Osteoblast (primary cell): Measurements from ENCODE around the gene MYL5. TPM values are rescaled to one million over a fixed set of nuclear protein-coding genes. Genes with fewer than 3 reads are reported as not detected.

Experiments used
- DNase-seq: peaks from one replicate; pipeline ENCODE4 v3.0.0; 2011; ENCODE audit warnings: low spot score, mixed read lengths; ENCODE audit not compliant: insufficient read length; ENCODE audit errors: missing footprints
- H2AFZ ChIP-seq: 2 replicates; pipeline ENCODE4 v1.6.0; 2011; ENCODE audit warnings: mild to moderate bottlenecking, low read length
- H3K27ac ChIP-seq: 2 replicates; pipeline ENCODE4 v1.5.1; 2011; ENCODE audit warnings: mild to moderate bottlenecking, low read depth, low read length, moderate library complexity
- H3K27me3 ChIP-seq: 2 replicates; pipeline ENCODE4 v1.6.0; 2012; ENCODE audit warnings: mild to moderate bottlenecking, control low read depth, inconsistent platforms, low read length, moderate library complexity; ENCODE audit not compliant: insufficient read depth
- H3K36me3 ChIP-seq: 2 replicates; pipeline ENCODE4 v1.5.1; 2011; ENCODE audit warnings: mild to moderate bottlenecking, low read length, control low read depth, moderate library complexity; ENCODE audit not compliant: insufficient read depth
- H3K4me1 ChIP-seq: 2 replicates; pipeline ENCODE4 v1.5.1; 2011; ENCODE audit warnings: mild to moderate bottlenecking, low read length, control low read depth, moderate library complexity; ENCODE audit not compliant: insufficient read depth
- H3K4me2 ChIP-seq: 2 replicates; pipeline ENCODE4 v1.6.0; 2011; ENCODE audit warnings: mild to moderate bottlenecking, low read length; ENCODE audit not compliant: insufficient read depth
- H3K4me3 ChIP-seq: fragments of 200-600 bp; sonication (generic); 3 replicates; pipeline ENCODE4 v1.5.1; 2012; ENCODE audit warnings: mild to moderate bottlenecking, low read length, inconsistent platforms; ENCODE audit not compliant: insufficient read depth
- H3K79me2 ChIP-seq: 2 replicates; pipeline ENCODE4 v1.6.0; 2012; ENCODE audit warnings: mild to moderate bottlenecking, low read length, control low read depth, inconsistent platforms; ENCODE audit not compliant: insufficient read depth
- H3K9me3 ChIP-seq: 2 replicates; pipeline ENCODE4 v1.5.1; 2011; ENCODE audit warnings: low read depth, low read length, control low read depth
- H4K20me1 ChIP-seq: 2 replicates; pipeline ENCODE4 v1.6.0; 2012; ENCODE audit warnings: mild to moderate bottlenecking, low read length, control low read depth; ENCODE audit not compliant: insufficient read depth
- total RNA-seq: library from RNA; depleted of rRNA; stranded (reverse); fragments of >200 nt; gene quantifications from 2 replicates; pipeline ENCODE4 v1.2.3, GENCODE V29; 2012
- TF ChIP-seq, protein P1 (sequence below): IDR thresholded peaks from 2 replicates; pipeline ENCODE4 v1.5.1; 2011; ENCODE audit warnings: mild to moderate bottlenecking, low read depth, low read length, moderate library complexity; ENCODE audit errors: extremely low read depth

The MYL5 gene
- total RNA-seq, 1 donor, result 22.8 TPM

DNA sequence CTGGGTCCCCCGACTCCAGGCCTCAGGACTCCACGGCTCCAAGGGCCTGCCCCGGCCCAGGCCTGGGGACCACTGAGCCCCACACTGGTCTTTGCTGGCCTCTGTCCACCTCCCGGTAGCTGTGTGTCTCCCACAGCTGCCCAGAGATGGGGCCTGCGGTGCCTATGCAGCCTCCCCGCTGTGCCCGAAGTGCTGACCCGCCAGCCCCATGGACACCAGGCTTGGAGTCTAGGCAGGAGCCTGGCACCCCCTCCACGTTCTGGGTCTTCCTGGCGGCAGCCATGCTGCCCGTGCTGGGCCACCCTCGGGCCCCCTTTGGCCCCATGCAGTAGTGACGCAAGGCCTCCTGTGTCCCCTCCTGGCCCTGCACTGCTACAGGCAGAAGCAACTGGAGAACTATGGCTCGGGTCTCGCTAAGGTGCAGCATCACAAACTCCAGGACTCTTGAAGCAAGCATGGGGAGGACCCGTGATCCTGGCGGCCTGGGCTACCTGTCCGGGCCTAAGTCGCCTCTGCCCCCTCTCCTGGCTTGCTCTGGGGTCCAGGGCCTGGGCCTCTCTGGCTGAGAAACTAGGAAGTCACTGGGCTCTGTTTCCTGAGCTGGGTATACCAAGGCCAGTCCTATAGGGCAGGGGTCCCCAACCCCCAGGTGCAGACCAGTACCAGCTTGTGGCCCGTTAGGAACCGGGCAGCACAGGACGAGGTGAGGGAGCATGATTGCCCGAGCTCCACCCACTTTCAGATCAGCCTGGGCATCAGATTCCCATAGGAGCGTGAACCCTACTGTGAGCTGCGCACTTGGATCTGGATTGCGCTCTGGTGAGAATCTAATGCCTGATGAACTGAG lies 917 bp downstream of the MYL5 start:
- H3K4me2 ChIP-seq, result peak overlapping the region; percentile 89
- peak overlapping the region; percentile 90 for H3K27ac ChIP-seq
- DNase-seq, result peak; percentile 94
- peak overlapping the region; percentile 85 for H2AFZ ChIP-seq
- TF ChIP-seq, protein P1, sequence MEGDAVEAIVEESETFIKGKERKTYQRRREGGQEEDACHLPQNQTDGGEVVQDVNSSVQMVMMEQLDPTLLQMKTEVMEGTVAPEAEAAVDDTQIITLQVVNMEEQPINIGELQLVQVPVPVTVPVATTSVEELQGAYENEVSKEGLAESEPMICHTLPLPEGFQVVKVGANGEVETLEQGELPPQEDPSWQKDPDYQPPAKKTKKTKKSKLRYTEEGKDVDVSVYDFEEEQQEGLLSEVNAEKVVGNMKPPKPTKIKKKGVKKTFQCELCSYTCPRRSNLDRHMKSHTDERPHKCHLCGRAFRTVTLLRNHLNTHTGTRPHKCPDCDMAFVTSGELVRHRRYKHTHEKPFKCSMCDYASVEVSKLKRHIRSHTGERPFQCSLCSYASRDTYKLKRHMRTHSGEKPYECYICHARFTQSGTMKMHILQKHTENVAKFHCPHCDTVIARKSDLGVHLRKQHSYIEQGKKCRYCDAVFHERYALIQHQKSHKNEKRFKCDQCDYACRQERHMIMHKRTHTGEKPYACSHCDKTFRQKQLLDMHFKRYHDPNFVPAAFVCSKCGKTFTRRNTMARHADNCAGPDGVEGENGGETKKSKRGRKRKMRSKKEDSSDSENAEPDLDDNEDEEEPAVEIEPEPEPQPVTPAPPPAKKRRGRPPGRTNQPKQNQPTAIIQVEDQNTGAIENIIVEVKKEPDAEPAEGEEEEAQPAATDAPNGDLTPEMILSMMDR, result no peak
- H3K79me2 ChIP-seq, result peaks cover 24% of the 10 kb centered on the region
- H4K20me1 ChIP-seq, result peaks cover 5% of the 10 kb centered on the region
- H3K36me3 ChIP-seq, result peaks cover 14% of the 10 kb centered on the region
- H3K27me3 ChIP-seq, result no peaks in the 10 kb centered on the region
- H3K4me3 ChIP-seq, result peak overlapping the region; percentile 98
- no peaks in the 10 kb centered on the region for H3K9me3 ChIP-seq
- peaks cover 15% of the 10 kb centered on the region for H3K4me1 ChIP-seq

DNA sequence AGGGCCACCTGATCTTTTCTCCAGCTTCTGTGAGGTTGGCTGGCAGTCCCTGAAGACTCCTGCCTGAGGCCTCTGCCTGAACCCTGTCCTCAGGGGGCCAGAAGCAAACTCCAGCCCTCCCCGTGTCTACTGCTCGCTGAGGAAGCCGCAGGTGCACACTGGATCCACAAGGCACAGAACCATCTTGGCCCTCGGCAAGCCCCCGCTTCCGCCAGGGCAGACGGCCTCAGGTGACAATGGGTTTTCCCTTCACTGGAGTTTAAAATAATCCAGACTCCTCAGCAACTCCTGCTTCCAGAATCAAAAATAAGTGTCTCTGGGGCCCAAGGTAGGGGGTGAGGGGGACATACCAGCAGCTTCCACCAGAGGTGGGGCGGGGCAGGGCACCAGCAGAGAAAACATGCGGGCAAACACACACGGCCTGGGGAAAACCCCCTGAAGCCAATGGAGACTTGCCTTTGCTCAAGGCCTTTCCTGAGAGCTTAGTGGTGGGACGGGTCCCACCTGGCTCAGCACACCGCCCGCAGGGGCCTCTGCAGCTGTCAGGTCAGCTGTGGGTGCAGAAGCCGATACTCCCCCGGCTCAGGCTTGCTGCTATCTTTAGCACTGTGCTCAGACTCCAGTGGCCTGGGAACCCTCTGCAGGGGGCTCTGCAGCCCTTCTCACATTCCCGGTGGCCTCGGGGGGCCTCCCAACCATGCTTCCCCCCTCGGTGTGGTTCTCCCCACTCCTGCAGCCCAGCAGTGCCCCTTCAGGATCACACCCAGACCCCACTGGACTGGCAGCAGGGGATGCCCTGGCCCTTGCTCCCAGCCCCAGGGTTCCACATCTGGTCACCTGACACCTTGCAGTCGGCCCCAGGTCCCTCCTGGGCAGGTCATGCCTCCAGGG lies 1.9 kb downstream of the MYL5 start:
- no peaks in the 10 kb centered on the region for H3K27me3 ChIP-seq
- H2AFZ ChIP-seq, result no peak overlapping the region
- no peak for DNase-seq
- H3K79me2 ChIP-seq, result peaks cover 24% of the 10 kb centered on the region
- H3K27ac ChIP-seq, result no peak overlapping the region
- H3K4me1 ChIP-seq, result peaks cover 24% of the 10 kb centered on the region
- peaks cover 5% of the 10 kb centered on the region for H4K20me1 ChIP-seq
- H3K9me3 ChIP-seq, result no peaks in the 10 kb centered on the region
- H3K36me3 ChIP-seq, result peaks cover 14% of the 10 kb centered on the region
- H3K4me3 ChIP-seq, result no peak overlapping the region
- H3K4me2 ChIP-seq, result no peak overlapping the region
- TF ChIP-seq, protein P1, result no peak

DNA sequence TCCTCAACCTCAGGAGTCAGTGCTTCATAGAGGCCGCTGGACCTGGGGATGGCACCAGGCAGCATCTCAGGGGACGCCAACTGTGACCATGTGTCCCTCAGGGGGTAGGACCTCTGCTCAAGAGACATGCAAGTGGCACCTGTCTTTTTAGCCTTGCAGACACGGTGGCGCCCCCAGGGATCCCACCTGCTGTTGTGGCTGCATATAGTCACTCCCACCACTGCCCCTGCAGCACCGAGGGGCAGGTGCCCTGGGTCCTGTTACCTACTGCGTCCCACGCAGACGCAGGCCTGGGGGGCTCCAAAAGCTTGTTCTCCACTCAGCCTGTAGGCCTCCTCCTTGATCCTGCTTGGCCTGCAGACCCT lies 2.5 kb downstream of the MYL5 start:
- peaks cover 25% of the 10 kb centered on the region for H3K4me1 ChIP-seq
- peaks cover 5% of the 10 kb centered on the region for H4K20me1 ChIP-seq
- no peak overlapping the region for H3K27ac ChIP-seq
- TF ChIP-seq, protein P1, result no peak
- no peak overlapping the region for H3K4me3 ChIP-seq
- H3K36me3 ChIP-seq, result peaks cover 8% of the 10 kb centered on the region
- no peak overlapping the region for H2AFZ ChIP-seq
- H3K4me2 ChIP-seq, result no peak overlapping the region
- no peak for DNase-seq
- no peaks in the 10 kb centered on the region for H3K9me3 ChIP-seq
- peaks cover 24% of the 10 kb centered on the region for H3K79me2 ChIP-seq
- H3K27me3 ChIP-seq, result no peaks in the 10 kb centered on the region
